ENCODE results near the gene ENO1.

- no peak for TF ChIP-seq CTCF (IDR thresholded peaks at IDR 0.05; ENCODE audit: insufficient read depth, low read depth, low read length)
- TF ChIP-seq EZH2 (IDR thresholded peaks at IDR 0.05; ENCODE audit: insufficient read depth, low read length) = no peak
These were observed 1.0 kb upstream of the ENO1 start for GRCh38 chr1:8879464-8879921.

All from astrocyte (in vitro differentiated cells and primary cell).